K562 (cell line): ENCODE data around the gene ZNF80. TPM values are rescaled to one million over a fixed set of nuclear protein-coding genes. Genes with fewer than 3 reads are reported as not detected.

Experiments used
- ATAC-seq: fragments of 200-7000 bp; cut with Tn5 transposase; 3 replicates; pipeline ENCODE4 v1.9.1; 2020; ENCODE audit warnings: moderate library complexity
- BruUV-seq: library from RNA; stranded (reverse); fragments of 400-500 nt; replicated peaks from 2 replicates; lab custom pipeline; 2021; lab: Mats Ljungman, UMichigan
- CTCF ChIA-PET: fragments of 300-600 bp; formaldehyde crosslinking; extraction: SDS; loops from one replicate; lab custom pipeline; 2021; ENCODE audit warnings: low intra/inter-chr PET ratio; lab: Yijun Ruan, JAX
- POLR2A ChIA-PET: fragments of 300-600, 350-650 bp; sonication (Branson Sonifier 250); formaldehyde crosslinking; extraction: SDS; loops from one replicate; lab custom pipeline; 2021; ENCODE audit warnings: antibody characterized with exemption, inconsistent platforms; lab: Yijun Ruan, JAX
- DNase-seq, 4 experiments: peaks; one replicate each; pipeline versions ENCODE4 v3.0.0 to v3.0.0-alpha.2; 2011 to 2018; ENCODE audit warnings: low spot score in 3 of 4, mixed read lengths in 3 of 4; ENCODE audit errors: extremely low read depth in 1 of 4
- FAIRE-seq: peaks from 2 replicates; lab custom pipeline; 2011; peaks lifted over from hg19 to GRCh38; lab: Jason Lieb, UNC
- H2AFZ ChIP-seq: 2 replicates; pipeline ENCODE4 v1.6.0; 2011; ENCODE audit warnings: low read depth, low read length, control low read depth, inconsistent platforms
- H3K27ac ChIP-seq: fragments of 200-600 bp; 3 replicates; pipeline ENCODE4 v1.8.0; 2011; ENCODE audit warnings: low read depth, mild to moderate bottlenecking, control low read depth, inconsistent platforms, low read length, moderate library complexity, mixed read lengths; ENCODE audit errors: extremely low read depth
- H3K27me3 ChIP-seq, 2 experiments: fragments of 300-600 bp in 1 of 2; 2 replicates in 1 of 2; 3 replicates in 1 of 2; pipeline versions ENCODE4 v1.6.0 to v1.8.0; 2011; ENCODE audit warnings: inconsistent platforms in 2 of 2, low read length in 2 of 2, mild to moderate bottlenecking in 1 of 2, mixed read lengths in 1 of 2, moderate library complexity in 1 of 2; ENCODE audit not compliant: control insufficient read depth in 2 of 2, insufficient read depth in 2 of 2
- H3K36me3 ChIP-seq: fragments of 300-600 bp; 3 replicates; pipeline ENCODE4 v1.8.0; 2011; ENCODE audit warnings: mild to moderate bottlenecking, low read length, inconsistent platforms; ENCODE audit not compliant: control insufficient read depth, insufficient read depth
- H3K4me1 ChIP-seq, 2 experiments: fragments of 200-600 bp in 1 of 2; replicated peaks in 1 of 2; 2 replicates in 1 of 2; 3 replicates in 1 of 2; pipeline versions ENCODE4 v1.5.1 to v1.8.0; 2011; ENCODE audit warnings: inconsistent platforms in 2 of 2, low read length in 2 of 2, mild to moderate bottlenecking in 1 of 2, mixed read lengths in 1 of 2, moderate library complexity in 1 of 2; ENCODE audit not compliant: control insufficient read depth in 2 of 2, insufficient read depth in 2 of 2
- H3K4me2 ChIP-seq: 2 replicates; pipeline ENCODE4 v1.6.1; 2011; ENCODE audit warnings: low read length, control low read depth, inconsistent platforms, mixed read lengths; ENCODE audit not compliant: insufficient read depth
- H3K4me3 ChIP-seq: fragments of 200-600 bp; sonication (generic), shearing (Covaris generic); 2 replicates; pipeline ENCODE4 v1.5.1; 2016; ENCODE audit warnings: control low read depth, inconsistent platforms
- H3K79me2 ChIP-seq: fragments of 200-600 bp; 3 replicates; pipeline ENCODE4 v1.8.0; 2011; ENCODE audit warnings: low read length, inconsistent platforms; ENCODE audit not compliant: control insufficient read depth, insufficient read depth
- H3K9ac ChIP-seq, 2 experiments: 2 replicates each; pipeline versions ENCODE4 v1.6.0 to v1.6.1; 2011; ENCODE audit warnings: low read depth in 2 of 2, low read length in 2 of 2, control low read depth in 1 of 2, inconsistent platforms in 1 of 2, mild to moderate bottlenecking in 1 of 2, mixed read lengths in 1 of 2; ENCODE audit not compliant: insufficient read depth in 1 of 2
- H3K9me1 ChIP-seq: one replicate; pipeline ENCODE4 v1.6.0; 2011; ENCODE audit warnings: inconsistent platforms, mild to moderate bottlenecking, low read length, moderate library complexity; ENCODE audit not compliant: control insufficient read depth, insufficient read depth
- H3K9me3 ChIP-seq: replicated peaks from 2 replicates; pipeline ENCODE4 v1.5.1; 2011; ENCODE audit warnings: low read depth, low read length, inconsistent platforms; ENCODE audit not compliant: control insufficient read depth, insufficient read depth
- H4K20me1 ChIP-seq: replicated peaks from 2 replicates; pipeline ENCODE4 v1.6.1; 2011; ENCODE audit warnings: low read length, inconsistent platforms, mixed read lengths; ENCODE audit not compliant: control insufficient read depth, insufficient read depth
- MTA2 ChIP-seq: fragments of 450-650 bp; IDR thresholded peaks from 2 replicates; pipeline ENCODE4 v1.6.1; 2016; ENCODE audit warnings: low read depth
- MTA3 ChIP-seq: fragments of 450-650 bp; formaldehyde crosslinking; IDR thresholded peaks from 2 replicates; pipeline ENCODE4 v1.6.1; 2017; ENCODE audit warnings: mild to moderate bottlenecking, borderline replicate concordance
- NR3C1 ChIP-seq: sonication (generic); formaldehyde crosslinking; IDR thresholded peaks from 2 replicates; pipeline ENCODE4 v1.8.1; 2022; ENCODE audit warnings: missing genetic modification reagents
- SRSF3 ChIP-seq: fragments of 200-400 bp; formaldehyde crosslinking; IDR thresholded peaks from 2 replicates; pipeline ENCODE4 v1.6.1; 2016; ENCODE audit warnings: mild to moderate bottlenecking, low read length, moderate library complexity; ENCODE audit not compliant: insufficient read depth
- STAG1 ChIP-seq: sonication (generic); formaldehyde crosslinking; IDR thresholded peaks from 2 replicates; pipeline ENCODE4 v1.5.0; 2020; ENCODE audit warnings: missing genetic modification reagents, borderline replicate concordance
- TAF7 ChIP-seq: fragments of 450-650 bp; IDR thresholded peaks from 2 replicates; pipeline ENCODE4 v1.6.1; 2016; ENCODE audit warnings: missing genetic modification characterization, missing compliant biosample characterization
- ZBTB7A ChIP-seq: IDR thresholded peaks from 2 replicates; pipeline ENCODE4 v1.6.1; 2011; ENCODE audit warnings: low read depth, mild to moderate bottlenecking, low read length, moderate library complexity, borderline replicate concordance; ENCODE audit not compliant: control insufficient read depth
- ZNF449 ChIP-seq: fragments of 250-450 bp; sonication (Bioruptor Pico); IDR thresholded peaks from 2 replicates; pipeline ENCODE4 v1.8.0; 2022; ENCODE audit warnings: moderate library complexity, mild to moderate bottlenecking, inconsistent platforms
- ZNF561 ChIP-seq: fragments of 450-650 bp; formaldehyde crosslinking; conservative IDR thresholded peaks from 2 replicates; pipeline ENCODE4 v1.4.0; 2020; ENCODE audit warnings: mild to moderate bottlenecking, moderate library complexity
- ZNF639 ChIP-seq, 2 experiments: fragments of 200-800 bp in 1 of 2; sonication (Bioruptor generic) in 1 of 2; sonication (generic) in 1 of 2; formaldehyde crosslinking in 1 of 2; IDR thresholded peaks in 1 of 2; conservative IDR thresholded peaks in 1 of 2; 2 replicates each; pipeline versions ENCODE4 v1.5.0 to v1.6.1; 2016 to 2020; ENCODE audit warnings: missing compliant biosample characterization in 1 of 2, missing genetic modification characterization in 1 of 2, missing genetic modification reagents in 1 of 2
- in situ Hi-C: fragments of 300-500 bp; cut with MboI; formaldehyde crosslinking; loops from 4 replicates; pipeline ENCODE4 v1.15.0; 2018; ENCODE audit warnings: inconsistent platforms, mixed read lengths
- intact Hi-C: fragments of 100-400 bp; cut with micrococcal nuclease; formaldehyde crosslinking; loops from 2 replicates; pipeline ENCODE4 v1.14.2; 2022
- polyA plus RNA-seq, 8 experiments: library from polyadenylated mRNA; depleted of rRNA in 4 of 8; stranded (reverse) in 5 of 8; unstranded in 3 of 8; fragments of >200 nt; fragmentation: Nextera tagmentation in 2 of 8; fragmentation: Illumina TruSeq in 1 of 8; extraction: Ambion mirVana in 2 of 8; extraction: Trizol in 1 of 8; gene quantifications; 2 replicates each; pipeline versions ENCODE4 v1.2.1 to v1.2.3, GENCODE V29; 2011 to 2014; ENCODE audit warnings: inconsistent platforms in 1 of 8, missing spikeins in 1 of 8
- total RNA-seq, 7 experiments: library from RNA; depleted of rRNA in 6 of 7; stranded (reverse); fragments of >200 nt in 6 of 7; fragmentation: Illumina TruSeq in 2 of 7; extraction: Trizol in 2 of 7; gene quantifications; 2 replicates each; pipeline versions ENCODE4 v1.2.1 to v1.2.3, GENCODE V29; 2011 to 2021; ENCODE audit warnings: low replicate concordance in 1 of 7
- TF ChIP-seq, protein P1 (sequence below), 3 experiments: fragments of 200-800 bp in 1 of 3; fragments of 250-450 bp in 1 of 3; fragments of 450-650 bp in 1 of 3; sonication (Bioruptor Pico) in 1 of 3; sonication (Bioruptor generic) in 1 of 3; formaldehyde crosslinking in 1 of 3; IDR thresholded peaks; 2 replicates each; pipeline versions ENCODE4 v1.6.1 to v1.8.0; 2016 to 2022; ENCODE audit warnings: mild to moderate bottlenecking in 2 of 3, missing genetic modification characterization in 2 of 3, missing compliant biosample characterization in 1 of 3, moderate library complexity in 1 of 3

ZNF80 gene
- total and polyA plus RNA-seq, 9 of the 15 experiments (the other 6 are each of a cell fraction or from before 2014, with no cell fraction given) = 0.01 to 0.07 (median 0.04) TPM; not detected in 3

DNA sequence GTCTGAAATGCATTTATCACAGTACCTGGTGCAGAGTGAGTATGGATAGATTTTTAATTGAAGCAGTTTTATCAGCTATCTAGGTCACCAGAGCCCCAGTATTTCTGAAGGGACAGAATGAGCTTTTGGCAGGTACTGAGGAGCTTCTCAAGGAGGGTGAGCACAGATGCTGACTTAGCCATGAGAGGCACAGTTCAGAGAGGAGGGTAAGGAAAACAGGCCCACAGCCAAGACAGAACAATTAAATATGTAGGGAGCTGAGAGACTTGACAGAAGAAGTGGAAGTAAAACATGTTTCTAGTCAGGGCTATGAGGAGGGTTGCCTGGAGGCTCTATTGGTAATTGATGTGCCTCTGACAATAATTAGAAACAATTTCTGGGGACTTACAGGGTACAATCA is 20.1 kb downstream of the ZNF80 start:
- H3K4me2 ChIP-seq = no peak overlapping the region
- ATAC-seq (no peak), DNase-seq (no peak), FAIRE-seq (no peak)
- H3K79me2 ChIP-seq = no peaks in the 10 kb centered on the region
- ChIA-PET CTCF (no interaction called here), POLR2A (no interaction called here)
- no peaks in the 10 kb centered on the region for H3K9me1 ChIP-seq
- H2AFZ ChIP-seq = no peak overlapping the region
- no peaks in the 10 kb centered on the region for H3K9me3 ChIP-seq
- intact Hi-C loops = no loop called here
- H3K36me3 ChIP-seq = no peaks in the 10 kb centered on the region
- no peak overlapping the region for H3K4me3 ChIP-seq
- H3K27ac ChIP-seq = no peak overlapping the region
- no TSS peak for BruUV-seq
- TF ChIP-seq, protein P1, sequence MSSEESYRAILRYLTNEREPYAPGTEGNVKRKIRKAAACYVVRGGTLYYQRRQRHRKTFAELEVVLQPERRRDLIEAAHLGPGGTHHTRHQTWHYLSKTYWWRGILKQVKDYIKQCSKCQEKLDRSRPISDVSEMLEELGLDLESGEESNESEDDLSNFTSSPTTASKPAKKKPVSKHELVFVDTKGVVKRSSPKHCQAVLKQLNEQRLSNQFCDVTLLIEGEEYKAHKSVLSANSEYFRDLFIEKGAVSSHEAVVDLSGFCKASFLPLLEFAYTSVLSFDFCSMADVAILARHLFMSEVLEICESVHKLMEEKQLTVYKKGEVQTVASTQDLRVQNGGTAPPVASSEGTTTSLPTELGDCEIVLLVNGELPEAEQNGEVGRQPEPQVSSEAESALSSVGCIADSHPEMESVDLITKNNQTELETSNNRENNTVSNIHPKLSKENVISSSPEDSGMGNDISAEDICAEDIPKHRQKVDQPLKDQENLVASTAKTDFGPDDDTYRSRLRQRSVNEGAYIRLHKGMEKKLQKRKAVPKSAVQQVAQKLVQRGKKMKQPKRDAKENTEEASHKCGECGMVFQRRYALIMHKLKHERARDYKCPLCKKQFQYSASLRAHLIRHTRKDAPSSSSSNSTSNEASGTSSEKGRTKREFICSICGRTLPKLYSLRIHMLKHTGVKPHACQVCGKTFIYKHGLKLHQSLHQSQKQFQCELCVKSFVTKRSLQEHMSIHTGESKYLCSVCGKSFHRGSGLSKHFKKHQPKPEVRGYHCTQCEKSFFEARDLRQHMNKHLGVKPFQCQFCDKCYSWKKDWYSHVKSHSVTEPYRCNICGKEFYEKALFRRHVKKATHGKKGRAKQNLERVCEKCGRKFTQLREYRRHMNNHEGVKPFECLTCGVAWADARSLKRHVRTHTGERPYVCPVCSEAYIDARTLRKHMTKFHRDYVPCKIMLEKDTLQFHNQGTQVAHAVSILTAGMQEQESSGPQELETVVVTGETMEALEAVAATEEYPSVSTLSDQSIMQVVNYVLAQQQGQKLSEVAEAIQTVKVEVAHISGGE (CRISPR knock-in tag; IDR thresholded peaks at IDR 0.05) = no peak
- no peak for TF ChIP-seq ZNF561
- no peak for TF ChIP-seq ZNF639 (CRISPR knock-in tag; conservative IDR thresholded peaks at IDR 0.05 in 1 of 2, IDR thresholded peaks at IDR 0.05 in 1 of 2)
- no peak for TF ChIP-seq STAG1 (CRISPR knock-in tag)
- no peak for TF ChIP-seq MTA2
- no peak for TF ChIP-seq NR3C1 (CRISPR knock-in tag)
- no peak for TF ChIP-seq ZBTB7A
- TF ChIP-seq MTA3 = no peak
- TF ChIP-seq SRSF3 = no peak
- TF ChIP-seq TAF7 (tag) = no peak
- no peak for TF ChIP-seq ZNF449 (CRISPR knock-in tag)
- H3K27me3 ChIP-seq = no peaks in the 10 kb centered on the region
- H3K9ac ChIP-seq = no peak overlapping the region
- H4K20me1 ChIP-seq = no peaks in the 10 kb centered on the region
- in situ Hi-C loops = no loop called here
- H3K4me1 ChIP-seq = no peaks in the 10 kb centered on the region; a peak in 2 of 5 replicates
